H1 (cell line): ENCODE results near the gene DMAC2L. TPM values are rescaled to one million over a fixed set of nuclear protein-coding genes. Genes with fewer than 3 reads are reported as not detected.

ENCODE experiments used
- CTCF ChIA-PET: fragments of 300-600 bp; sonication (Branson Sonifier 250); formaldehyde crosslinking; loops from one replicate; lab custom pipeline; 2021; ENCODE audit not compliant: partially characterized antibody; lab: Charles Lee
- POLR2A ChIA-PET: fragments of 300-600 bp; sonication (Branson Sonifier 250); formaldehyde crosslinking; loops from one replicate; lab custom pipeline; 2021; ENCODE audit warnings: inconsistent platforms; ENCODE audit not compliant: partially characterized antibody; lab: Charles Lee
- DNase-seq, 2 experiments: peaks; one replicate each; pipeline versions ENCODE4 v3.0.0 to v3.0.0-alpha.2; 2010 to 2022; ENCODE audit warnings: low spot score in 2 of 2, low read depth in 1 of 2, mixed read lengths in 1 of 2
- FAIRE-seq: peaks from 2 replicates; lab custom pipeline; 2011; peaks lifted over from hg19 to GRCh38; lab: Jason Lieb, UNC
- H2AFZ ChIP-seq: 2 replicates; pipeline ENCODE4 v1.8.1; 2012; ENCODE audit warnings: low read length, inconsistent platforms
- H2AK5ac ChIP-seq: 2 replicates; pipeline ENCODE4 v1.6.1; 2013; ENCODE audit warnings: low read depth, low read length
- H2BK120ac ChIP-seq: replicated peaks from 2 replicates; pipeline ENCODE3; 2013; ENCODE audit warnings: low read depth, low read length, inconsistent platforms
- H2BK12ac ChIP-seq: 2 replicates; pipeline ENCODE4 v1.6.1; 2013; ENCODE audit warnings: low read depth, low read length
- H2BK15ac ChIP-seq: 2 replicates; pipeline ENCODE4 v1.6.1; 2013; ENCODE audit warnings: low read length
- H2BK20ac ChIP-seq: 2 replicates; pipeline ENCODE4 v1.6.1; 2013; ENCODE audit warnings: low read length
- H2BK5ac ChIP-seq: 2 replicates; pipeline ENCODE4 v1.6.1; 2013; ENCODE audit warnings: low read depth, low read length
- H3K14ac ChIP-seq: 2 replicates; pipeline ENCODE4 v1.6.1; 2013; ENCODE audit warnings: inconsistent platforms; ENCODE audit not compliant: insufficient read length
- H3K18ac ChIP-seq: 2 replicates; pipeline ENCODE4 v1.6.1; 2013; ENCODE audit warnings: low read length; ENCODE audit errors: extremely low read depth
- H3K23ac ChIP-seq: 2 replicates; pipeline ENCODE4 v1.6.1; 2013; ENCODE audit warnings: inconsistent platforms; ENCODE audit not compliant: insufficient read length
- H3K23me2 ChIP-seq: 2 replicates; pipeline ENCODE4 v1.6.1; 2013; ENCODE audit warnings: low read depth, low read length
- H3K27ac ChIP-seq: 2 replicates; pipeline ENCODE4 v1.6.1; 2011; ENCODE audit warnings: low read depth, low read length, inconsistent platforms
- H3K27me3 ChIP-seq, 4 experiments: replicated peaks in 1 of 4; 1 replicate in 1 of 4; 2 replicates in 3 of 4; pipeline versions ENCODE4 v1.6.1 to v1.8.1; 2011 to 2013; ENCODE audit warnings: low read length in 3 of 4, mild to moderate bottlenecking in 3 of 4, inconsistent platforms in 2 of 4, mixed read lengths in 2 of 4, moderate library complexity in 1 of 4; ENCODE audit not compliant: control insufficient read depth in 3 of 4, insufficient read depth in 3 of 4; ENCODE audit errors: extremely low read depth in 1 of 4
- H3K36me3 ChIP-seq, 4 experiments: 2 replicates each; pipeline versions ENCODE4 v1.6.1 to v1.8.1; 2011 to 2013; ENCODE audit warnings: mild to moderate bottlenecking in 4 of 4, low read length in 3 of 4, moderate library complexity in 2 of 4, control low read depth in 1 of 4, inconsistent platforms in 1 of 4; ENCODE audit not compliant: insufficient read depth in 4 of 4, control insufficient read depth in 2 of 4
- H3K4ac ChIP-seq: replicated peaks from 2 replicates; pipeline ENCODE3; 2013; ENCODE audit warnings: low read length, low read depth, mixed read lengths, inconsistent platforms; ENCODE audit not compliant: insufficient read length
- H3K4me1 ChIP-seq, 4 experiments: replicated peaks in 1 of 4; 1 replicate in 1 of 4; 2 replicates in 3 of 4; pipeline versions ENCODE4 v1.6.1 to v1.8.1; 2011 to 2013; ENCODE audit warnings: low read length in 3 of 4, inconsistent platforms in 2 of 4, mixed read lengths in 1 of 4; ENCODE audit not compliant: insufficient read depth in 4 of 4, control insufficient read depth in 3 of 4
- H3K4me2 ChIP-seq, 2 experiments: 2 replicates each; pipeline versions ENCODE4 v1.6.1 to v1.8.1; 2011 to 2013; ENCODE audit warnings: low read depth in 2 of 2, low read length in 2 of 2, control low read depth in 1 of 2, inconsistent platforms in 1 of 2, mild to moderate bottlenecking in 1 of 2; ENCODE audit not compliant: insufficient read depth in 1 of 2
- H3K4me3 ChIP-seq, 4 experiments: fragments of 200-600, 300-600 bp in 1 of 4; sonication (generic), shearing (Covaris generic), sonication (Bioruptor Twin) in 1 of 4; 2 replicates each; pipeline versions ENCODE4 v1.5.1 to v1.8.1; 2011 to 2016; ENCODE audit warnings: low read length in 4 of 4, low read depth in 3 of 4, control low read depth in 2 of 4, inconsistent platforms in 2 of 4, mild to moderate bottlenecking in 2 of 4, mixed read lengths in 1 of 4, moderate library complexity in 1 of 4; ENCODE audit not compliant: insufficient read depth in 2 of 4; ENCODE audit errors: extremely low read depth in 1 of 4
- H3K56ac ChIP-seq: replicated peaks from 2 replicates; pipeline ENCODE3; 2013; ENCODE audit warnings: low read depth, mild to moderate bottlenecking, mixed read lengths, low read length, inconsistent platforms; ENCODE audit not compliant: insufficient read length
- H3K79me1 ChIP-seq: 2 replicates; pipeline ENCODE4 v1.6.1; 2013; ENCODE audit warnings: low read depth, low read length, control low read depth
- H3K79me2 ChIP-seq, 2 experiments: 2 replicates each; pipeline versions ENCODE4 v1.6.1 to v1.8.1; 2012 to 2013; ENCODE audit warnings: low read length in 2 of 2, mild to moderate bottlenecking in 2 of 2, inconsistent platforms in 1 of 2; ENCODE audit not compliant: insufficient read depth in 2 of 2, control insufficient read depth in 1 of 2
- H3K9ac ChIP-seq, 4 experiments: replicated peaks in 1 of 4; 1 replicate in 1 of 4; 2 replicates in 3 of 4; pipeline versions ENCODE4 v1.6.1 to v1.8.1; 2011 to 2013; ENCODE audit warnings: low read depth in 3 of 4, low read length in 3 of 4, control low read depth in 2 of 4, mild to moderate bottlenecking in 2 of 4, moderate library complexity in 2 of 4, inconsistent platforms in 1 of 4; ENCODE audit errors: extremely low read depth in 1 of 4
- H3K9me3 ChIP-seq, 2 experiments: 2 replicates each; pipeline versions ENCODE4 v1.6.1 to v1.8.1; 2012 to 2013; ENCODE audit warnings: mild to moderate bottlenecking in 2 of 2, moderate library complexity in 2 of 2, control low read depth in 1 of 2, inconsistent platforms in 1 of 2, low read depth in 1 of 2, low read length in 1 of 2, mixed read lengths in 1 of 2; ENCODE audit not compliant: insufficient read depth in 2 of 2
- H4K20me1 ChIP-seq, 2 experiments: replicated peaks in 1 of 2; 2 replicates each; pipeline versions ENCODE3 to v1.8.1; 2011 to 2013; ENCODE audit warnings: inconsistent platforms in 2 of 2, low read length in 2 of 2, mild to moderate bottlenecking in 1 of 2; ENCODE audit not compliant: insufficient read depth in 2 of 2, control insufficient read depth in 1 of 2
- H4K5ac ChIP-seq: 2 replicates; pipeline ENCODE4 v1.6.1; 2013; ENCODE audit warnings: low read length, low read depth, mixed read lengths, inconsistent platforms; ENCODE audit not compliant: insufficient read length
- H4K8ac ChIP-seq: 2 replicates; pipeline ENCODE4 v1.8.0; 2013; ENCODE audit warnings: mild to moderate bottlenecking, moderate library complexity, low read length, inconsistent platforms; ENCODE audit not compliant: insufficient read depth; ENCODE audit errors: extremely low read depth
- H4K91ac ChIP-seq: replicated peaks from 2 replicates; pipeline ENCODE3; 2013; ENCODE audit warnings: low read length, mixed read lengths, inconsistent platforms; ENCODE audit not compliant: insufficient read length
- BACH1 ChIP-seq: IDR thresholded peaks from 2 replicates; pipeline ENCODE4 v1.6.1; 2012; ENCODE audit warnings: low read length, improper control_type of control experiment
- CBX8 ChIP-seq: fragments of 300-800, 300-1000 bp; sonication (generic); IDR thresholded peaks from 2 replicates; pipeline ENCODE4 v1.7.1; 2016; ENCODE audit warnings: low read depth, low read length, borderline replicate concordance
- CHD2 ChIP-seq: IDR thresholded peaks from 2 replicates; pipeline ENCODE4 v1.6.1; 2012; ENCODE audit warnings: low read length, improper control_type of control experiment
- EGR1 ChIP-seq: IDR thresholded peaks from 2 replicates; pipeline ENCODE4 v1.6.1; 2011; ENCODE audit warnings: low read depth, low read length, borderline replicate concordance
- EP300 ChIP-seq, 2 experiments: IDR thresholded peaks; 1 replicate in 1 of 2; 2 replicates in 1 of 2; pipeline ENCODE4 v1.6.1; 2011 to 2012; ENCODE audit warnings: low read depth in 2 of 2, low read length in 2 of 2, mild to moderate bottlenecking in 2 of 2, borderline replicate concordance in 1 of 2, inconsistent platforms in 1 of 2, moderate library complexity in 1 of 2
- HDAC6 ChIP-seq: IDR thresholded peaks from one replicate; pipeline ENCODE4 v1.7.1; 2012; ENCODE audit warnings: low read depth, mild to moderate bottlenecking, inconsistent platforms, low read length, moderate library complexity
- NRF1 ChIP-seq: IDR thresholded peaks from 2 replicates; pipeline ENCODE4 v1.6.1; 2011; ENCODE audit warnings: mild to moderate bottlenecking, low read depth, low read length, improper control_type of control experiment
- POU5F1 ChIP-seq: IDR thresholded peaks from 2 replicates; pipeline ENCODE4 v1.6.1; 2011; ENCODE audit warnings: low read depth, mild to moderate bottlenecking, low read length, moderate library complexity
- RAD21 ChIP-seq, 2 experiments: IDR thresholded peaks in 1 of 2; conservative IDR thresholded peaks in 1 of 2; 2 replicates each; pipeline ENCODE4 v1.6.1; 2011; ENCODE audit warnings: low read depth in 2 of 2, low read length in 2 of 2, improper control_type of control experiment in 1 of 2, inconsistent platforms in 1 of 2, mild to moderate bottlenecking in 1 of 2, moderate library complexity in 1 of 2
- RXRA ChIP-seq: IDR thresholded peaks from 2 replicates; pipeline ENCODE4 v1.6.1; 2011; ENCODE audit warnings: low read depth, mild to moderate bottlenecking, low read length, moderate library complexity; ENCODE audit not compliant: insufficient read depth
- SAP30 ChIP-seq: fragments of 300-600 bp; sonication (generic); IDR thresholded peaks from 2 replicates; pipeline ENCODE4 v1.7.1; 2012; ENCODE audit warnings: low read length, moderate library complexity, mild to moderate bottlenecking, inconsistent platforms; ENCODE audit not compliant: insufficient read depth, insufficient replicate concordance
- SRF ChIP-seq: IDR thresholded peaks from 2 replicates; pipeline ENCODE4 v1.6.1; 2011; ENCODE audit warnings: mild to moderate bottlenecking, low read depth, low read length, moderate library complexity
- SUZ12 ChIP-seq: fragments of 200-600 bp; sonication (generic); IDR thresholded peaks from 2 replicates; pipeline ENCODE4 v1.6.1; 2012; ENCODE audit warnings: mild to moderate bottlenecking, inconsistent platforms, low read length, moderate library complexity, mixed read lengths
- WGBS, 2 experiments: shearing (Covaris generic) in 1 of 2; methylation state at CpG; one replicate each; pipeline versions ENCODE4 v1.1.6 to v1.1.7; 2013 to 2015; ENCODE audit warnings: low lambda C conversion rate in 2 of 2, mixed read lengths in 2 of 2, inconsistent platforms in 1 of 2, low coverage in 1 of 2, missing lambda C conversion rate in 1 of 2; ENCODE audit not compliant: insufficient replicate concordance in 2 of 2, insufficient coverage in 1 of 2, insufficient read length in 1 of 2; ENCODE audit errors: extremely low coverage in 1 of 2, missing lambda C conversion rate in 1 of 2; 5-methylcytosine and 5-hydroxymethylcytosine counted together
- polyA plus RNA-seq, 7 experiments: library from polyadenylated mRNA; depleted of rRNA in 3 of 7; stranded (reverse) in 5 of 7; unstranded in 2 of 7; fragments of >200 nt in 5 of 7; fragments of 200-250 nt in 2 of 7; gene quantifications; 1 replicate in 5 of 7; 2 replicates in 1 of 7; 4 replicates in 1 of 7; pipeline versions ENCODE4 v1.2.1 to v1.2.3, GENCODE V29; 2011 to 2013; ENCODE audit warnings: missing spikeins in 2 of 7, mixed read lengths in 2 of 7
- total RNA-seq: library from RNA; stranded (reverse); fragmentation: NEBNext Ultra II Directional; extraction: Animal tissue kit (Norgen Biotek cat#: 25700); gene quantifications from 2 replicates; pipeline ENCODE4 v1.2.1, GENCODE V29; 2021

Gene DMAC2L
- total and polyA plus RNA-seq, 2 of the 8 experiments (the other 6 are each of a cell fraction or from before 2014, with no cell fraction given) = 20.3 to 28.9 TPM

- Histone ChIP-seq H3K18ac (no peak overlapping the region), H2BK5ac (no peak overlapping the region), H3K9ac (no peak overlapping the region), H3K79me1 (no peaks in the 10 kb centered on the region), H2BK120ac (no peak overlapping the region), H3K4ac (no peak overlapping the region), H3K79me2 (no peaks in the 10 kb centered on the region), H4K8ac (no peak overlapping the region), H3K23ac (no peak overlapping the region), H3K9me3 (no peaks in the 10 kb centered on the region), H3K23me2 (no peaks in the 10 kb centered on the region), H3K27me3 (no peaks in the 10 kb centered on the region), H3K4me3 (no peak overlapping the region; a peak in 2 of 8 replicates), H2AK5ac (no peak overlapping the region), H4K91ac (no peak overlapping the region), H3K56ac (no peak overlapping the region), H2BK12ac (no peak overlapping the region), H2AFZ (no peak overlapping the region), H3K4me2 (no peak overlapping the region), H3K27ac (no peak overlapping the region), H4K5ac (no peak overlapping the region), H4K20me1 (no peaks in the 10 kb centered on the region), H3K36me3 (no peaks in the 10 kb centered on the region), H3K4me1 (peaks cover 0 to 3% (median 2%) of the 10 kb centered on the region in 4 experiments; a peak in 4 of 7 replicates), H2BK20ac (no peak overlapping the region), H2BK15ac (no peak overlapping the region), H3K14ac (no peak overlapping the region)
- ChIA-PET CTCF (interaction anchor here (0.5 to 2.7 kb wide), 5 partner anchors 25 to 110 kb away, joined by 3 to 13 read pairs (median 3); no protein-coding TSS in a partner anchor), POLR2A (interaction anchor here (0.6 to 1.3 kb wide), 2 partner anchors 9 to 48 kb away, joined by 3 to 4 read pairs; no protein-coding TSS in a partner anchor)
- 76% methylated on average over 6 of the region's 6 CpGs; no CpG with 5 or more reads in 1 of the 2 experiments for WGBS, 2 experiments
- FAIRE-seq = no peak
- DNase-seq = no peak
- TF ChIP-seq SAP30 (no peak), RXRA (no peak), POU5F1 (no peak), HDAC6 (no peak), EP300 (IDR thresholded peaks at IDR 0.05; ENCODE audit: borderline replicate concordance in 1 of 2, low read depth in 2 of 2, low read length in 2 of 2) (no peak), CHD2 (no peak), RAD21 (IDR thresholded peaks at IDR 0.05 in 1 of 2, conservative IDR thresholded peaks at IDR 0.05 in 1 of 2; ENCODE audit: low read depth in 2 of 2, low read length in 2 of 2) (no peak), CBX8 (no peak), EGR1 (no peak), NRF1 (no peak), SUZ12 (no peak), BACH1 (no peak), SRF (no peak)
Measured at GRCh38 chr14:50345846-50346422, 33.8 kb downstream of the DMAC2L start.
